Thoracic aorta (tissue), 2 donors: ENCODE results near the gene GOLGA6L2. TPM values are rescaled to one million over a fixed set of nuclear protein-coding genes. Genes with fewer than 3 reads are reported as not detected.

ENCODE experiments used
- ATAC-seq: fragments of 150-250 bp; one replicate; pipeline ENCODE4 v1.8.0; 2017; ENCODE audit warnings: low read depth; ENCODE audit not compliant: insufficient number of reproducible peaks, low FRiP score
- DNase-seq: peaks from one replicate; pipeline ENCODE4 v3.0.0-alpha.2; 2020; ENCODE audit warnings: low spot score
- H3K27ac ChIP-seq, 2 donors: fragments of 200-600 bp; sonication (generic); 1 replicate in 1 of 2; 2 replicates in 1 of 2; pipeline ENCODE4 v1.5.1; 2016; ENCODE audit warnings: mild to moderate bottlenecking in 2 of 2, moderate library complexity in 2 of 2
- H3K27me3 ChIP-seq: fragments of 200-600 bp; sonication (generic); replicated peaks from 2 replicates; pipeline ENCODE4 v1.6.0; 2016; ENCODE audit warnings: mild to moderate bottlenecking; ENCODE audit not compliant: insufficient read depth
- H3K36me3 ChIP-seq: fragments of 200-600 bp; sonication (generic); one replicate; pipeline ENCODE4 v1.5.1; 2016
- H3K4me1 ChIP-seq, 2 donors: fragments of 200-600 bp; sonication (generic); 1 replicate in 1 of 2; 2 replicates in 1 of 2; pipeline versions ENCODE4 v1.5.1 to v1.6.0; 2016; ENCODE audit warnings: low read depth in 2 of 2, mild to moderate bottlenecking in 1 of 2; ENCODE audit not compliant: control insufficient read depth in 1 of 2
- H3K4me3 ChIP-seq: fragments of 200-600 bp; sonication (generic); 2 replicates; pipeline ENCODE4 v1.5.1; 2016; ENCODE audit warnings: mild to moderate bottlenecking
- H3K9me3 ChIP-seq: fragments of 200-600 bp; sonication (generic); 2 replicates; pipeline ENCODE4 v1.5.1; 2016
- CTCF ChIP-seq: fragments of 200-600 bp; sonication (generic); IDR thresholded peaks from one replicate; pipeline ENCODE4 v1.5.1; 2019; ENCODE audit warnings: antibody characterized with exemption
- total RNA-seq, 2 donors: library from RNA; depleted of rRNA; stranded (reverse); fragments of >200 nt; gene quantifications; one replicate each; pipeline versions ENCODE4 v1.1.0 to v1.2.3, GENCODE V29; 2016

Gene GOLGA6L2
- total RNA-seq, 2 donors from 2014 or later = not detected

GRCh38 chr15:23457890-23458289 is 10.8 kb upstream of the GOLGA6L2 start:
- H3K36me3 ChIP-seq = no peaks in the 10 kb centered on the region
- DNase-seq (no peak), ATAC-seq (no peak)
- H3K9me3 ChIP-seq = no peaks in the 10 kb centered on the region
- no peak for TF ChIP-seq CTCF
- no peak overlapping the region for H3K4me3 ChIP-seq
- no peaks in the 10 kb centered on the region for H3K27me3 ChIP-seq
- H3K4me1 ChIP-seq = peaks cover 6% of the 10 kb centered on the region in 2 donors
- H3K27ac ChIP-seq = no peak overlapping the region

DNA sequence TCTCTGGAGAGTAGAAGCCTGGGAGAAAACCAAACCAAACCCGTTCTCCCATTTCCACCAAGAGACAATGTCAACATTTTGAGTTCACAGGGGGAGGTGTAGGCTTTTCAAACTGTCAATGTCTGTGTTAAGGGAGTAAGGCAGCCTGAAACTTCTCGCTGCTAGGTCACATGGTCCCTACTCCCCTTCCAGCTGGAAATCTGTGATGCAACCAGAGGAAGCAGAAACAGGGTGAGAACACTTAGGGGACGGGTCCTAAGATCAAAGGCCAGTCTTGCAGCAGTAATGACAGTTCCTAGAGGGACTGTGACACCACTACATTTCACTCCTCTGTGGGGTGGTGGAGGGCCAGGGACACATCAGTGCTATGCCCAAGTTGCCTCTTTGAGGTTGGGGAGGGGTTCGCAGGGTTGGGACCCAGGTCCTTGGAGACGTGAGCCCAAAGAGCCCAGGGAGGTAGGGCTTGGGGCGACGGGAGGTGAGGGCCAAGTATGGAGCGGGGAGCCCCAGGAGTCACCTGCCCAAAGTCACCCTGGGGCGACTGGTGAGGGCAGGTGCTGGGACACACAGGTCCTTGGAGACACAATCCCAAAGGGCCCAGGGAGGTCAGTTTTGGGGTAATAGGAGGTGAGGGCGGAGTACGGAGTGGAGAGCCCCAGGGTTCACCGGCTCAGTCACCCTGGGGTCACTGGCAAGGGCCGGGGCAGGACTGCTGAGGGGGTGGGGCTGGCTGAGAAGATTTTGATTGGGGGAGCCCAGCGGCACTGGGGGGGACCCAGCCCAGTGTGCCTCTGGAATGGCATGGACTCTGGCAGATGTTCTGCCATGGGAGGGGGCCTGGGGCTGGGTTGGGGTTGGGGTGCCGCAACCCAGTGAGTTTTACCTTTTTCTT is 582 bp downstream of the GOLGA6L2 start:
- ATAC-seq = no peak
- no peak for DNase-seq
- no peaks in the 10 kb centered on the region for H3K9me3 ChIP-seq
- H3K27ac ChIP-seq = no peak overlapping the region
- no peak overlapping the region for H3K4me3 ChIP-seq
- no peaks in the 10 kb centered on the region for H3K4me1 ChIP-seq
- TF ChIP-seq CTCF = no peak
- no peaks in the 10 kb centered on the region for H3K27me3 ChIP-seq
- H3K36me3 ChIP-seq = no peaks in the 10 kb centered on the region

GRCh38 chr15:23444269-23444668 is 2.8 kb downstream of the GOLGA6L2 start:
- no peaks in the 10 kb centered on the region for H3K36me3 ChIP-seq
- no peak for DNase-seq
- no peaks in the 10 kb centered on the region for H3K4me1 ChIP-seq
- no peak overlapping the region for H3K4me3 ChIP-seq
- no peaks in the 10 kb centered on the region for H3K9me3 ChIP-seq
- no peaks in the 10 kb centered on the region for H3K27me3 ChIP-seq
- TF ChIP-seq CTCF = no peak
- ATAC-seq = no peak
- H3K27ac ChIP-seq = no peak overlapping the region

DNA sequence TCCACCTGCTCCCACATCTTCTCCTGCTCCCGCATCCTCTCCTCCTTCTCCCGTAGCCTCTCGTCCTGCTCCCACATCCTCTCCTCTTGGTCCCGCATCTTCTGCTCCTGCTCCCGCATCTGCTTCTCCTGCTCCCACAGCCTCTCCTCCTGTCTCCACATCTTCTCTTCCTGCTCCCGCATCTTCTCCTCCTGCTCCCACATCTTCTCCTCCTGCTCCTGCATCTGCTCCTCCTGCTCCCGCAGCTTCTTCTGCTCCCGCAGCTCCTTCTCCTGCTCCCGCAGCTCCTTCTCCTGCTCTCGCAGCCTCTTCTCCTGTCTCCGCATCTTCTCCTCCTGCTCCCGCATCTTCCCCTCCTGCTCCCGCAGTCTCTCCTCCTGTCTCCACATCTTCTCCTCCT is 5.8 kb downstream of the GOLGA6L2 start:
- H3K36me3 ChIP-seq = no peaks in the 10 kb centered on the region
- no peaks in the 10 kb centered on the region for H3K4me1 ChIP-seq
- DNase-seq (no peak), ATAC-seq (no peak)
- no peak overlapping the region for H3K4me3 ChIP-seq
- TF ChIP-seq CTCF = no peak
- H3K27me3 ChIP-seq = no peaks in the 10 kb centered on the region
- H3K9me3 ChIP-seq = no peaks in the 10 kb centered on the region
- H3K27ac ChIP-seq = no peak overlapping the region

DNA sequence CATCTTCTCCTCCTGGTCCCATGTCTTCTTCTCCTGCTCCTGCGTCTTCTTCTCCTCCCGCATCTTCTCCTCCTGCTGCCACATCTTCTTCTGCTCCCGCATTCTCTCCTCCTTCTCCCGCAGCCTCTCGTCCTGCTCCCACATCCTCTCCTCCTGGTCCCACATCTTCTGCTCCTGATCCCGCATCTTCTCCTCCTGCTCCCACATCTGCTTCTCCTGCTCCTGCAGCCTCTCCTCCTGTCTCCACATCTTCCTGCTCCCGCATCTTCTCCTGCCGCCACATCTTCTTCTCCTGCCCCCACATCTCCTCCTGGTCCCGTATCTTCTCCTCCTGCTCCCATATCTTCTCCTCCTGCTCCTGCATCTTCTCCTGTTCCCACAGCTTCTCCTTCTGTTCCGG is 6.4 kb downstream of the GOLGA6L2 start:
- no peak for ATAC-seq
- H3K4me1 ChIP-seq = no peaks in the 10 kb centered on the region
- H3K9me3 ChIP-seq = no peaks in the 10 kb centered on the region
- no peak overlapping the region for H3K27ac ChIP-seq
- no peak overlapping the region for H3K4me3 ChIP-seq
- TF ChIP-seq CTCF = no peak
- H3K27me3 ChIP-seq = no peaks in the 10 kb centered on the region
- no peak for DNase-seq
- no peaks in the 10 kb centered on the region for H3K36me3 ChIP-seq
